Measurements from ENCODE around the gene BUD31. TPM values are rescaled to one million over a fixed set of nuclear protein-coding genes. Genes with fewer than 3 reads are reported as not detected.

BUD31 gene
- total and polyA plus RNA-seq, 2 of the 8 experiments (the other 6 are each of a cell fraction or from before 2014, with no cell fraction given), result 46.7 to 114 TPM

GRCh38 chr7:99402854-99403253, 5.9 kb upstream of the BUD31 start:
- CTCF ChIA-PET (ENCODE audit: partially characterized antibody), result interaction anchor here (0.6 to 2.1 kb wide), 5 partner anchors 13 to 680 kb away, joined by 3 to 8 read pairs (median 4); no protein-coding TSS in a partner anchor
- H3K36me3 ChIP-seq (ENCODE audit: control insufficient read depth in 2 of 4, insufficient read depth in 4 of 4, low read length in 3 of 4), result peaks cover 27 to 66% (median 52%) of the 10 kb centered on the region in 4 experiments; a peak in 7 of 8 replicates
- H4K8ac ChIP-seq (ENCODE audit: extremely low read depth, insufficient read depth, low read length), result no peak overlapping the region; the same call in 1 of the 2 replicates

More at GRCh38 chr7:99402854-99403253, 5.9 kb upstream of the BUD31 start:
- no peak overlapping the region for H3K18ac ChIP-seq (ENCODE audit: extremely low read depth, low read length)
- no peak overlapping the region for H3K23ac ChIP-seq (ENCODE audit: insufficient read length)
- DNase-seq (ENCODE audit: low read depth in 1 of 2, low spot score in 2 of 2) (no peak), FAIRE-seq (no peak)
- H2AFZ ChIP-seq (ENCODE audit: low read length), result no peak overlapping the region
- H3K9me3 ChIP-seq (ENCODE audit: insufficient read depth in 2 of 2, low read depth in 1 of 2, low read length in 1 of 2), result no peaks in the 10 kb centered on the region
- TF ChIP-seq SP4 (IDR thresholded peaks at IDR 0.05; ENCODE audit: low read length) (no peak), NANOG (IDR thresholded peaks at IDR 0.05; ENCODE audit: insufficient read depth, low read depth, low read length, poor library complexity, severe bottlenecking) (no peak), JUND (IDR thresholded peaks at IDR 0.05; ENCODE audit: low read length) (no peak), SIN3A (conservative IDR thresholded peaks at IDR 0.05 in 1 of 2, IDR thresholded peaks at IDR 0.05 in 1 of 2; ENCODE audit: low read depth in 1 of 2, low read length in 2 of 2) (no peak), MAFK (IDR thresholded peaks at IDR 0.05; ENCODE audit: low read depth, low read length) (no peak), BCL11A (IDR thresholded peaks at IDR 0.05; ENCODE audit: low read depth in 2 of 2, low read length in 2 of 2) (no peak), POLR2A (IDR thresholded peaks at IDR 0.05; ENCODE audit: control extremely low read depth in 1 of 2, low read depth in 2 of 2, low read length in 2 of 2) (no peak), ZNF274 (IDR thresholded peaks at IDR 0.05; ENCODE audit: borderline replicate concordance, extremely low read depth, low read length) (no peak), SP1 (IDR thresholded peaks at IDR 0.05; ENCODE audit: low read depth, low read length) (no peak), SRF (IDR thresholded peaks at IDR 0.05; ENCODE audit: low read depth, low read length) (no peak), CHD1 (IDR thresholded peaks at IDR 0.05; ENCODE audit: low read depth, low read length) (no peak)
- peaks cover 21% of the 10 kb centered on the region for H3K79me1 ChIP-seq (ENCODE audit: low read depth, low read length)
- no peak overlapping the region for H2BK12ac ChIP-seq (ENCODE audit: low read depth, low read length)
- no peaks in the 10 kb centered on the region for H3K27me3 ChIP-seq (replicated peaks in 1 of 4; ENCODE audit: control insufficient read depth in 3 of 4, extremely low read depth in 1 of 4, insufficient read depth in 3 of 4, low read length in 3 of 4)
- H4K20me1 ChIP-seq (replicated peaks in 1 of 2; ENCODE audit: control insufficient read depth in 1 of 2, insufficient read depth in 2 of 2, low read length in 2 of 2), result peaks cover 24 to 43% of the 10 kb centered on the region in 2 experiments
- 100% methylated on average over 3 of the region's 3 CpGs; no CpG with 5 or more reads in 1 of the 2 experiments for WGBS, 2 experiments (ENCODE audit: extremely low coverage in 1 of 2, insufficient coverage in 1 of 2, insufficient read length in 1 of 2, insufficient replicate concordance in 2 of 2, low coverage in 1 of 2, low lambda C conversion rate in 2 of 2, missing lambda C conversion rate in 1 of 2)
- POLR2A ChIA-PET (ENCODE audit: partially characterized antibody), result interaction anchor here (0.5 to 8.4 kb wide), 3 partner anchors 9 to 32 kb away, joined by 3 to 150 read pairs (median 3); no protein-coding TSS in a partner anchor
- H3K56ac ChIP-seq (replicated peaks; ENCODE audit: insufficient read length, low read depth, low read length), result no peak overlapping the region
- no peak overlapping the region for H2BK15ac ChIP-seq (ENCODE audit: low read length)
- H2BK5ac ChIP-seq (ENCODE audit: low read depth, low read length), result no peak overlapping the region
- H3K79me2 ChIP-seq (ENCODE audit: control insufficient read depth in 1 of 2, insufficient read depth in 2 of 2, low read length in 2 of 2), result peaks cover 19 to 46% of the 10 kb centered on the region in 2 experiments
- no peak overlapping the region for H2BK120ac ChIP-seq (replicated peaks; ENCODE audit: low read depth, low read length)
- no peak overlapping the region for H3K4me2 ChIP-seq (ENCODE audit: insufficient read depth in 1 of 2, low read depth in 2 of 2, low read length in 2 of 2)
- H4K5ac ChIP-seq (ENCODE audit: insufficient read length, low read depth, low read length), result no peak overlapping the region
- H3K4ac ChIP-seq (replicated peaks; ENCODE audit: insufficient read length, low read depth, low read length), result no peak overlapping the region
- H3K27ac ChIP-seq (ENCODE audit: low read depth, low read length), result no peak overlapping the region
- no peak overlapping the region for H4K91ac ChIP-seq (replicated peaks; ENCODE audit: insufficient read length, low read length)
- H3K4me1 ChIP-seq (replicated peaks in 1 of 4; ENCODE audit: control insufficient read depth in 3 of 4, insufficient read depth in 4 of 4, low read length in 3 of 4), result peaks cover 0 to 3% (median under 1%) of the 10 kb centered on the region in 4 experiments; a peak in 2 of 7 replicates
- H2AK5ac ChIP-seq (ENCODE audit: low read depth, low read length), result no peak overlapping the region
- H3K14ac ChIP-seq (ENCODE audit: insufficient read length), result no peak overlapping the region
- no peak overlapping the region for H2BK20ac ChIP-seq (ENCODE audit: low read length)
- H3K23me2 ChIP-seq (ENCODE audit: low read depth, low read length), result peaks cover 6% of the 10 kb centered on the region
- no peak overlapping the region for H3K4me3 ChIP-seq (ENCODE audit: extremely low read depth in 1 of 4, insufficient read depth in 2 of 4, low read depth in 3 of 4, low read length in 4 of 4)
- no peak overlapping the region for H3K9ac ChIP-seq (replicated peaks in 1 of 4; ENCODE audit: extremely low read depth in 1 of 4, low read depth in 3 of 4, low read length in 3 of 4)
